Lung (tissue), 12 donors: Measurements from ENCODE around the gene SCN4A. TPM values are rescaled to one million over a fixed set of nuclear protein-coding genes. Genes with fewer than 3 reads are reported as not detected.

Source experiments
- ATAC-seq: fragments of 200-7000 bp; cut with Tn5 transposase; one replicate; pipeline ENCODE4 v1.9.1; 2020; ENCODE audit warnings: moderate number of reproducible peaks; ENCODE audit not compliant: insufficient read depth, low FRiP score
- DNase-seq, 3 donors: peaks; one replicate each; pipeline ENCODE4 v3.0.0-alpha.2; 2013 to 2017
- H3K27ac ChIP-seq, 2 donors: one replicate each; pipeline ENCODE4 v1.5.1; 2013; ENCODE audit warnings: mild to moderate bottlenecking in 2 of 2, moderate library complexity in 2 of 2, control low read depth in 1 of 2, inconsistent platforms in 1 of 2, low read depth in 1 of 2, low read length in 1 of 2
- H3K27me3 ChIP-seq, 3 donors: one replicate each; pipeline ENCODE4 v1.5.1; 2013; ENCODE audit warnings: low read length in 2 of 3; ENCODE audit not compliant: control insufficient read depth in 3 of 3, insufficient read depth in 3 of 3
- H3K36me3 ChIP-seq, 4 donors: one replicate each; pipeline ENCODE4 v1.5.1; 2013; ENCODE audit warnings: low read length in 4 of 4, mild to moderate bottlenecking in 1 of 4, moderate library complexity in 1 of 4; ENCODE audit not compliant: control insufficient read depth in 4 of 4, insufficient read depth in 4 of 4
- H3K4me1 ChIP-seq, 5 donors: one replicate each; pipeline ENCODE4 v1.5.1; 2013; ENCODE audit warnings: low read length in 5 of 5, mild to moderate bottlenecking in 2 of 5, moderate library complexity in 1 of 5; ENCODE audit not compliant: control insufficient read depth in 5 of 5, insufficient read depth in 5 of 5
- H3K4me3 ChIP-seq: one replicate; pipeline ENCODE4 v1.5.1; 2013; ENCODE audit warnings: mild to moderate bottlenecking, control low read depth, moderate library complexity
- H3K9ac ChIP-seq, 2 donors: one replicate each; pipeline ENCODE4 v1.5.1; 2013; ENCODE audit warnings: low read length in 2 of 2, control low read depth in 1 of 2; ENCODE audit not compliant: insufficient read depth in 1 of 2
- H3K9me3 ChIP-seq, 4 donors: one replicate each; pipeline ENCODE4 v1.5.1; 2013; ENCODE audit warnings: low read length in 3 of 4, mild to moderate bottlenecking in 1 of 4, moderate library complexity in 1 of 4; ENCODE audit not compliant: control insufficient read depth in 4 of 4, insufficient read depth in 3 of 4
- CTCF ChIP-seq: IDR thresholded peaks from 2 replicates; pipeline ENCODE4 v1.5.1; 2012; ENCODE audit warnings: mild to moderate bottlenecking; ENCODE audit errors: control extremely low read depth, extremely low read depth
- WGBS, 2 donors: extraction: QIAGEN DNeasy Blood & Tissue Kit; methylation state at CpG; one replicate each; pipeline ENCODE4 v1.1.7; 2013; 5-methylcytosine and 5-hydroxymethylcytosine counted together
- polyA plus RNA-seq, 2 donors: library from polyadenylated mRNA; stranded (reverse); fragments of 200-250 nt; gene quantifications; one replicate each; pipeline ENCODE4 v1.2.1, GENCODE V29; 2013
- total RNA-seq, 2 donors: library from RNA; depleted of rRNA in 1 of 2; stranded (reverse); fragments of >200 nt in 1 of 2; gene quantifications; one replicate each; pipeline ENCODE4 v1.2.1, GENCODE V29; 2014 to 2021
- donor health status: control.
- donor health status: control.
- donor health status: Bipolar disorder and iron deficiency.
- donor health status: healthy.
- donor health status: DM: yes; HTN: yes; CAD: no.

SCN4A gene
- total and polyA plus RNA-seq, 4 donors = 0.11 to 0.49 (median 0.22) TPM

- no peak for ATAC-seq
- peak within 1 kb of the TSS in 1 of 2 donors; percentile 42 for H3K27ac ChIP-seq
- 30 to 57% methylated on average over 19 of the region's 19 CpGs for WGBS, 2 donors
Measured at GRCh38 chr17:63931981-63932561, 40.6 kb downstream of the SCN4A start, which contains the start of gene CD79B. CD79B (minus strand) TSS chr17:63932331; CDS start chr17:63932261, 70 bp downstream.

GRCh38 chr17:63930951-63931575 is 41.7 kb downstream of the SCN4A start:
- TF ChIP-seq CTCF = no peak
- Histone ChIP-seq H3K27me3 (no peaks in the 10 kb centered on the region), H3K9me3 (no peaks in the 10 kb centered on the region), H3K9ac (no peak overlapping the region), H3K4me1 (peaks cover 0 to 5% (median 0%) of the 10 kb centered on the region in 5 donors), H3K36me3 (no peaks in the 10 kb centered on the region), H3K4me3 (no peak overlapping the region), H3K27ac (peak overlapping the region in 1 of 2 donors; percentile 42)
- 32 to 46% methylated on average over 13 to 16 of the region's 16 CpGs for WGBS, 2 donors
- peak in 2 of 3 donors; percentile 44 to 53 for DNase-seq
- peak; percentile 54 for ATAC-seq

More at GRCh38 chr17:63931981-63932561, 40.6 kb downstream of the SCN4A start, which contains the start of gene CD79B:
- Histone ChIP-seq H3K4me3 (no peak within 1 kb of the TSS), H3K27me3 (no peaks in the 10 kb centered on the region), H3K9ac (no peak within 1 kb of the TSS), H3K36me3 (no peaks in the 10 kb centered on the region), H3K9me3 (no peaks in the 10 kb centered on the region), H3K4me1 (peaks cover 0 to 5% (median 0%) of the 10 kb centered on the region in 5 donors)
- DNase-seq = no peak
- TF ChIP-seq CTCF = no peak

- Histone ChIP-seq H3K9me3 (no peaks in the 10 kb centered on the region), H3K36me3 (no peaks in the 10 kb centered on the region), H3K27me3 (no peaks in the 10 kb centered on the region), H3K9ac (no peak overlapping the region), H3K27ac (no peak overlapping the region), H3K4me1 (peaks cover 0 to 5% (median 0%) of the 10 kb centered on the region in 5 donors), H3K4me3 (no peak overlapping the region)
- ATAC-seq (no peak), DNase-seq (no peak)
- WGBS, 2 donors = 86 to 91% methylated on average over 24 of the region's 24 CpGs
- no peak for TF ChIP-seq CTCF
Measured at GRCh38 chr17:63929860-63930766, 42.6 kb downstream of the SCN4A start.
